HepG2 (cell line): ENCODE measurements around the gene JDP2. TPM values are rescaled to one million over a fixed set of nuclear protein-coding genes. Genes with fewer than 3 reads are reported as not detected.
A peak's percentile ranks its signal among the peaks of the same experiment; 100 is the strongest.

Source experiments
- CCAR2 ChIP-seq: fragments of 200-400 bp; formaldehyde crosslinking; optimal IDR thresholded peaks from 2 replicates; pipeline ENCODE3; 2018; ENCODE audit warnings: low read depth, mild to moderate bottlenecking, low read length, moderate library complexity
- ELK4 ChIP-seq: sonication (generic); formaldehyde crosslinking; IDR thresholded peaks from 2 replicates; pipeline ENCODE4 v1.9.0; 2021; ENCODE audit warnings: missing genetic modification reagents, borderline replicate concordance
- FOXK1 ChIP-seq: sonication (generic); formaldehyde crosslinking; IDR thresholded peaks from 2 replicates; pipeline ENCODE4 v1.4.0; 2020; ENCODE audit warnings: low read depth, missing genetic modification reagents, borderline replicate concordance
- MAX ChIP-seq: IDR thresholded peaks from 2 replicates; pipeline ENCODE4 v1.6.1; 2012; ENCODE audit warnings: inconsistent platforms
- PCBP1 ChIP-seq: fragments of 200-400 bp; formaldehyde crosslinking; IDR thresholded peaks from 2 replicates; pipeline ENCODE4 v1.6.1; 2017; ENCODE audit warnings: mild to moderate bottlenecking, low read depth, low read length, borderline replicate concordance
- SP140L ChIP-seq: sonication (generic); formaldehyde crosslinking; IDR thresholded peaks from 2 replicates; pipeline ENCODE4 v1.4.0; 2020; ENCODE audit warnings: missing genetic modification reagents, borderline replicate concordance
- SYNCRIP ChIP-seq: fragments of 200-400 bp; formaldehyde crosslinking; IDR thresholded peaks from 2 replicates; pipeline ENCODE4 v1.6.1; 2018; ENCODE audit warnings: mild to moderate bottlenecking, low read depth, low read length; ENCODE audit not compliant: insufficient read depth
- TFE3 ChIP-seq: IDR thresholded peaks from 2 replicates; pipeline ENCODE4 v1.6.1; 2016
- ZBTB21 ChIP-seq: sonication (generic); formaldehyde crosslinking; IDR thresholded peaks from 2 replicates; pipeline ENCODE4 v1.4.0; 2020; ENCODE audit warnings: missing genetic modification reagents
- ZBTB4 ChIP-seq: sonication (generic); formaldehyde crosslinking; IDR thresholded peaks from 2 replicates; pipeline ENCODE4 v1.4.0; 2020; ENCODE audit warnings: missing genetic modification reagents, mild to moderate bottlenecking, borderline replicate concordance
- ZNF253 ChIP-seq: sonication (generic); formaldehyde crosslinking; IDR thresholded peaks from 2 replicates; pipeline ENCODE4 v1.8.0; 2022; ENCODE audit warnings: mild to moderate bottlenecking, missing genetic modification reagents, borderline replicate concordance
- ZNF292 ChIP-seq: sonication (generic); formaldehyde crosslinking; IDR thresholded peaks from 2 replicates; pipeline ENCODE4 v1.8.1; 2022; ENCODE audit warnings: mild to moderate bottlenecking, low read depth, missing genetic modification reagents, borderline replicate concordance
- ZNF496 ChIP-seq: sonication (generic); formaldehyde crosslinking; IDR thresholded peaks from 2 replicates; pipeline ENCODE4 v1.8.1; 2023; ENCODE audit warnings: mild to moderate bottlenecking, moderate library complexity, missing genetic modification reagents; ENCODE audit not compliant: insufficient replicate concordance
- ZNF580 ChIP-seq: IDR thresholded peaks from 2 replicates; pipeline ENCODE4 v1.6.1; 2016; ENCODE audit warnings: low read depth, borderline replicate concordance
- polyA plus RNA-seq, 8 experiments: library from polyadenylated mRNA; depleted of rRNA in 3 of 8; stranded (reverse) in 7 of 8; unstranded in 1 of 8; fragments of >200 nt; fragmentation: Illumina TruSeq in 4 of 8; extraction: Trizol in 4 of 8; gene quantifications; 2 replicates each; pipeline versions ENCODE4 v1.2.1 to v1.2.3, GENCODE V29; 2011 to 2016; ENCODE audit warnings: low read depth in 4 of 8, missing spikeins in 1 of 8, mixed read lengths in 1 of 8; ENCODE audit not compliant: insufficient read depth in 1 of 8
- total RNA-seq, 5 experiments: library from RNA; depleted of rRNA; stranded (reverse); fragments of >200 nt; fragmentation: Illumina TruSeq; extraction: Trizol; gene quantifications; 2 replicates each; pipeline ENCODE4 v1.2.3, GENCODE V29; 2016; ENCODE audit warnings: low read depth in 1 of 5
- TF ChIP-seq, protein P1 (sequence below): sonication (generic); formaldehyde crosslinking; IDR thresholded peaks from 2 replicates; pipeline ENCODE4 v1.4.0; 2020; ENCODE audit warnings: low read depth, missing genetic modification reagents

The JDP2 gene
- total and polyA plus RNA-seq, 2 of the 13 experiments (the other 11 are each of a cell fraction or from before 2014, with no cell fraction given), result 8.0 to 8.9 TPM

DNA sequence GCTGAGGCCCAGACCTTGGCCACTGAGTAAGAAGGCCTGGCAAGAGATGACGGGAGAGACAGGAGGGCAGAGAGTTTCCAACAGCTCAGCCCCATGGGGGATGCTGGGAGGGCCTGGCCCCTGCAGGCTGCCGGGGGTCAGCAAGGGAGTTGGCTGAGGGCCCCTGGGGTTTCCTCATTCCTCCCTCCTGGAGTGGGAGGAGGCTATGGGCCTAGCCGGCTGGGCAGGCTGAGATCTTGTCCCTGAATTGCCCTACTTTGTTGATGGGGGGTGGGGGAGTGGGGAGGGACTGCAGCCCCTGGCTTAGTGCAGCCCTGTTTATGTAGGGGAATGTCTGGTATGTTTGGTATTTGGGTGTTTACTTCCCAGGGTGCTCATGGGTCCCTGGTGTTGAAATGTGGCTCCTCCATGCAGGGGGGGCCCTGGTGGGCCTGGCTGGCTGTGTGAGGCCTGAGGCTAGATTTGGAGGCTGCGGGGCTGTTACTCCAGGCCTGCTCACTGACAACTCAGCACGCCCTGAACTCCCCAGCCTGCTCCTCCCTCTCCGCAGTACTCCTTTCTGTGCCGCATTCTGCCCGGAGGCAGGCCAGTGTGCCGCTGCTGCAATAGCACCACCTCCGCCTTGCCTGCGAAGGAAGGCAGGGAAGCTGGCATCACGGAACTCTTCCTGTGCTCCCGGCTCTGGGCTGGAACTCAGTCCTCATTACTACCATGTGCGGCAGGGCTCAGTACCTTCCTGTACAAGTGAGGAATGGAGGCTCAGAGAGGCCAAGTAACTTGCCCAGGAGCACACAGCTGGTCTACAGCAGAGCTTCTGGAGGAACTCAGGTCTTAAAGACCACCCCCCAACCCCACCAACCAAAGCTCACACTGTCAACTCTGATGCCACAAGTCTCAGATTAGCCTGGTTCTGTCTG is 25.3 kb downstream of the JDP2 start (continued):
- TF ChIP-seq PCBP1, result no peak
- no peak for TF ChIP-seq SP140L (CRISPR knock-in tag)
- TF ChIP-seq ZNF496 (CRISPR knock-in tag), result no peak
- no peak for TF ChIP-seq ZNF292
- no peak for TF ChIP-seq ZNF580 (CRISPR knock-in tag)
- TF ChIP-seq ZBTB21 (CRISPR knock-in tag), result no peak
- TF ChIP-seq TFE3 (CRISPR knock-in tag), result 0 out of 2 replicates have a peak, but pooled peaks have one; percentile 36
- peak; percentile 80; the same call in 1 of the 2 replicates for TF ChIP-seq FOXK1 (CRISPR knock-in tag)
- TF ChIP-seq CCAR2, result no peak
- TF ChIP-seq MAX, result no peak
- no peak for TF ChIP-seq ELK4
- TF ChIP-seq, protein P1, sequence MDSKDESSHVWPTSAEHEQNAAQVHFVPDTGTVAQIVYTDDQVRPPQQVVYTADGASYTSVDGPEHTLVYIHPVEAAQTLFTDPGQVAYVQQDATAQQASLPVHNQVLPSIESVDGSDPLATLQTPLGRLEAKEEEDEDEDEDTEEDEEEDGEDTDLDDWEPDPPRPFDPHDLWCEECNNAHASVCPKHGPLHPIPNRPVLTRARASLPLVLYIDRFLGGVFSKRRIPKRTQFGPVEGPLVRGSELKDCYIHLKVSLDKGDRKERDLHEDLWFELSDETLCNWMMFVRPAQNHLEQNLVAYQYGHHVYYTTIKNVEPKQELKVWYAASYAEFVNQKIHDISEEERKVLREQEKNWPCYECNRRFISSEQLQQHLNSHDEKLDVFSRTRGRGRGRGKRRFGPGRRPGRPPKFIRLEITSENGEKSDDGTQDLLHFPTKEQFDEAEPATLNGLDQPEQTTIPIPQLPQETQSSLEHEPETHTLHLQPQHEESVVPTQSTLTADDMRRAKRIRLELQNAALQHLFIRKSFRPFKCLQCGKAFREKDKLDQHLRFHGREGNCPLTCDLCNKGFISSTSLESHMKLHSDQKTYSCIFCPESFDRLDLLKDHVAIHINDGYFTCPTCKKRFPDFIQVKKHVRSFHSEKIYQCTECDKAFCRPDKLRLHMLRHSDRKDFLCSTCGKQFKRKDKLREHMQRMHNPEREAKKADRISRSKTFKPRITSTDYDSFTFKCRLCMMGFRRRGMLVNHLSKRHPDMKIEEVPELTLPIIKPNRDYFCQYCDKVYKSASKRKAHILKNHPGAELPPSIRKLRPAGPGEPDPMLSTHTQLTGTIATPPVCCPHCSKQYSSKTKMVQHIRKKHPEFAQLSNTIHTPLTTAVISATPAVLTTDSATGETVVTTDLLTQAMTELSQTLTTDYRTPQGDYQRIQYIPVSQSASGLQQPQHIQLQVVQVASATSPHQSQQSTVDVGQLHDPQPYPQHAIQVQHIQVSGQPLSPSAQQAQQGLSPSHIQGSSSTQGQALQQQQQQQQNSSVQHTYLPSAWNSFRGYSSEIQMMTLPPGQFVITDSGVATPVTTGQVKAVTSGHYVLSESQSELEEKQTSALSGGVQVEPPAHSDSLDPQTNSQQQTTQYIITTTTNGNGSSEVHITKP (CRISPR knock-in tag), result no peak
- 0 out of 2 replicates have a peak, but pooled peaks have one; percentile 60 for TF ChIP-seq ZBTB4
- no peak for TF ChIP-seq ZNF253 (CRISPR knock-in tag)
- TF ChIP-seq SYNCRIP, result no peak
